KMS-11 (cell line): ENCODE results near the gene EPM2AIP1.

ENCODE experiments used
- H2AFZ ChIP-seq: fragments of 200-600 bp; sonication (generic); 2 replicates; pipeline ENCODE4 v1.6.1; 2016; ENCODE audit warnings: antibody characterized with exemption, mixed run types, low read depth
- H3K27ac ChIP-seq: fragments of 200-600 bp; sonication (generic); 2 replicates; pipeline ENCODE4 v1.6.1; 2016; ENCODE audit warnings: mild to moderate bottlenecking, mixed run types
- H3K27me3 ChIP-seq: fragments of 200-600 bp; sonication (generic); 2 replicates; pipeline ENCODE4 v1.6.1; 2017; ENCODE audit warnings: mild to moderate bottlenecking, low read depth, mixed run types, moderate library complexity; ENCODE audit not compliant: insufficient read depth
- H3K36me3 ChIP-seq: fragments of 200-600 bp; sonication (generic); 2 replicates; pipeline ENCODE4 v1.6.1; 2017; ENCODE audit warnings: mild to moderate bottlenecking, mixed run types; ENCODE audit not compliant: insufficient read depth
- H3K4me1 ChIP-seq: fragments of 200-600 bp; sonication (generic); 2 replicates; pipeline ENCODE4 v1.6.1; 2016; ENCODE audit warnings: mild to moderate bottlenecking, low read depth, mixed run types; ENCODE audit not compliant: poor library complexity, severe bottlenecking
- H3K4me2 ChIP-seq: fragments of 200-600 bp; sonication (generic); 2 replicates; pipeline ENCODE4 v1.7.0; 2016; ENCODE audit warnings: mild to moderate bottlenecking, mixed run types
- H3K4me3 ChIP-seq: fragments of 200-600 bp; sonication (generic); IDR thresholded peaks from 2 replicates; pipeline ENCODE4 v1.6.1; 2017; ENCODE audit warnings: low read depth, low read length, mixed read lengths; ENCODE audit not compliant: insufficient read depth
- H3K79me2 ChIP-seq: fragments of 200-600 bp; sonication (generic); 2 replicates; pipeline ENCODE4 v1.6.1; 2016; ENCODE audit warnings: low read depth, mixed run types; ENCODE audit not compliant: insufficient read depth
- H3K9ac ChIP-seq: fragments of 200-600 bp; sonication (generic); 2 replicates; pipeline ENCODE4 v1.6.1; 2016; ENCODE audit warnings: mild to moderate bottlenecking, mixed run types
- H4K20me1 ChIP-seq: fragments of 200-600 bp; sonication (generic); 2 replicates; pipeline ENCODE4 v1.6.1; 2016; ENCODE audit warnings: mild to moderate bottlenecking, mixed run types; ENCODE audit not compliant: insufficient read depth
- TF ChIP-seq, protein P1 (sequence below): fragments of 200-600 bp; sonication (generic); conservative IDR thresholded peaks from 2 replicates; pipeline ENCODE4 v1.6.1; 2017; ENCODE audit warnings: low read depth, mild to moderate bottlenecking, antibody characterized with exemption, low read length, moderate library complexity, mixed read lengths

EPM2AIP1 gene

DNA sequence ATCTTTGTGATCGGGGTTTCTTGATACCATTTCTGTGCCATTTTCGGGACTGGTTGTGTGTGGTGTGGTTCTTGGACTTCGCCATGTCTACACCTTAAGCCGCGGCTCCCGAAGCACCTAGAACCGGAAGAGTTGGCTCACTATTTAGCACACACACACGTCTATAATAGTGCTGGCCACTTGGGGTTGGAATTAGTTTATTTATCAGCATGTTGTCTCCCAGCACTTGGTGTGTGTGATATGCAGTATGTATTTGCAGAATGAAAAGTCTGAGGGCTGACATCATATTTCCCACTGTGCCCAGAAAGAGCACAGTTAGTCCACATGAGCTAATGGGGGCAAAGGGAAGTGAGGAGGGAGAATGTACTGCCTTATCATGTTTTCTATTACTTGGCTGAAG, 24.0 kb upstream of the EPM2AIP1 start:
- H3K36me3 ChIP-seq: no peaks in the 10 kb centered on the region; the same call in 1 of the 2 replicates
- H2AFZ ChIP-seq: no peak overlapping the region
- H3K79me2 ChIP-seq: no peaks in the 10 kb centered on the region
- H3K4me3 ChIP-seq: no peak overlapping the region
- H3K9ac ChIP-seq: no peak overlapping the region
- TF ChIP-seq, protein P1, sequence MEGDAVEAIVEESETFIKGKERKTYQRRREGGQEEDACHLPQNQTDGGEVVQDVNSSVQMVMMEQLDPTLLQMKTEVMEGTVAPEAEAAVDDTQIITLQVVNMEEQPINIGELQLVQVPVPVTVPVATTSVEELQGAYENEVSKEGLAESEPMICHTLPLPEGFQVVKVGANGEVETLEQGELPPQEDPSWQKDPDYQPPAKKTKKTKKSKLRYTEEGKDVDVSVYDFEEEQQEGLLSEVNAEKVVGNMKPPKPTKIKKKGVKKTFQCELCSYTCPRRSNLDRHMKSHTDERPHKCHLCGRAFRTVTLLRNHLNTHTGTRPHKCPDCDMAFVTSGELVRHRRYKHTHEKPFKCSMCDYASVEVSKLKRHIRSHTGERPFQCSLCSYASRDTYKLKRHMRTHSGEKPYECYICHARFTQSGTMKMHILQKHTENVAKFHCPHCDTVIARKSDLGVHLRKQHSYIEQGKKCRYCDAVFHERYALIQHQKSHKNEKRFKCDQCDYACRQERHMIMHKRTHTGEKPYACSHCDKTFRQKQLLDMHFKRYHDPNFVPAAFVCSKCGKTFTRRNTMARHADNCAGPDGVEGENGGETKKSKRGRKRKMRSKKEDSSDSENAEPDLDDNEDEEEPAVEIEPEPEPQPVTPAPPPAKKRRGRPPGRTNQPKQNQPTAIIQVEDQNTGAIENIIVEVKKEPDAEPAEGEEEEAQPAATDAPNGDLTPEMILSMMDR: no peak
- H3K4me1 ChIP-seq: no peaks in the 10 kb centered on the region
- no peak overlapping the region for H3K27ac ChIP-seq
- H4K20me1 ChIP-seq: no peaks in the 10 kb centered on the region
- no peaks in the 10 kb centered on the region for H3K27me3 ChIP-seq
- H3K4me2 ChIP-seq: no peak overlapping the region

DNA sequence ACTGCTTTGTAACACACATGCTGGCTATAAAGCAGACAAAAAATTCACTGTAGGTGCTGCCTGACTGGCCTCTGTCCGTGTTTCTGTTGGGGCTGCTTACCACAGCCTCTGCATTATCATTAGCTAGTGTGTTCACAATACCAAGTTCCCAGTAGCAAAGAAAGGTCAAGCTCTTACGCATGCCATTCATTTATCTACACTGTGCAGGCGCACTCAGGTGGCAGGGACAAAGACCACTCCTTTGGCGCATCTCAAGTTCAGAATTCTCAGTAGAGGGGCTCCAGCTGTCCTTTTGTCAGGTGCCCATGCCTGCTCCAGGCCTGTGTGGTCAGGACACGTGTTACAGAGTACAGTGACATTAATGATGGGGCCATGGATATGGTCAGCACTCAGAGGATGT, 22.7 kb upstream of the EPM2AIP1 start:
- Histone ChIP-seq H2AFZ (no peak overlapping the region), H3K79me2 (no peaks in the 10 kb centered on the region), H3K27me3 (no peaks in the 10 kb centered on the region), H3K4me2 (no peak overlapping the region), H4K20me1 (no peaks in the 10 kb centered on the region), H3K4me1 (no peaks in the 10 kb centered on the region), H3K4me3 (no peak overlapping the region), H3K36me3 (no peaks in the 10 kb centered on the region; the same call in 1 of the 2 replicates), H3K27ac (no peak overlapping the region), H3K9ac (no peak overlapping the region)
- TF ChIP-seq, protein P1: no peak

DNA sequence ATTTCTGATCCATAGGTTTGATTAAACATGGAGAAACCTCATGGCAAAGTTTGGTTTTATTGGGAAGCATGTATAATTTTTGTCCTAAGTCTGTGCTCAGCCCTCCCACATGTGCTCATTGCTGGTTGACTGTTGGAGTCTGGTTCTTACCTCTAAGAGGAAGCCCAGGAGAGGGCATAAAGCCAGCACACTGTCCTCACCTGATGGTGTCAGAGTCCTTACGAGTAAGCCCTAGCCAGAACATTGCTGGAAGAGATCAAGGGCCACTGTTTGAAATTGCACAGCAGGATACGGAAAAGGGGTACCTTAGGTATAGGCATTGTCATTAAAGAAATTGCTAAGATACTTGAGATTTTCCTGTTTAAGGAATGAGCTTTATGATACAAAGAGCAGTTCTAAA, 21.7 kb upstream of the EPM2AIP1 start:
- H3K4me1 ChIP-seq: no peaks in the 10 kb centered on the region
- H3K79me2 ChIP-seq: no peaks in the 10 kb centered on the region
- no peaks in the 10 kb centered on the region; the same call in 1 of the 2 replicates for H3K36me3 ChIP-seq
- H2AFZ ChIP-seq: no peak overlapping the region
- no peak overlapping the region for H3K27ac ChIP-seq
- no peak overlapping the region for H3K4me2 ChIP-seq
- H3K27me3 ChIP-seq: no peaks in the 10 kb centered on the region
- H4K20me1 ChIP-seq: no peaks in the 10 kb centered on the region
- no peak overlapping the region for H3K4me3 ChIP-seq
- H3K9ac ChIP-seq: no peak overlapping the region
- TF ChIP-seq, protein P1: no peak

DNA sequence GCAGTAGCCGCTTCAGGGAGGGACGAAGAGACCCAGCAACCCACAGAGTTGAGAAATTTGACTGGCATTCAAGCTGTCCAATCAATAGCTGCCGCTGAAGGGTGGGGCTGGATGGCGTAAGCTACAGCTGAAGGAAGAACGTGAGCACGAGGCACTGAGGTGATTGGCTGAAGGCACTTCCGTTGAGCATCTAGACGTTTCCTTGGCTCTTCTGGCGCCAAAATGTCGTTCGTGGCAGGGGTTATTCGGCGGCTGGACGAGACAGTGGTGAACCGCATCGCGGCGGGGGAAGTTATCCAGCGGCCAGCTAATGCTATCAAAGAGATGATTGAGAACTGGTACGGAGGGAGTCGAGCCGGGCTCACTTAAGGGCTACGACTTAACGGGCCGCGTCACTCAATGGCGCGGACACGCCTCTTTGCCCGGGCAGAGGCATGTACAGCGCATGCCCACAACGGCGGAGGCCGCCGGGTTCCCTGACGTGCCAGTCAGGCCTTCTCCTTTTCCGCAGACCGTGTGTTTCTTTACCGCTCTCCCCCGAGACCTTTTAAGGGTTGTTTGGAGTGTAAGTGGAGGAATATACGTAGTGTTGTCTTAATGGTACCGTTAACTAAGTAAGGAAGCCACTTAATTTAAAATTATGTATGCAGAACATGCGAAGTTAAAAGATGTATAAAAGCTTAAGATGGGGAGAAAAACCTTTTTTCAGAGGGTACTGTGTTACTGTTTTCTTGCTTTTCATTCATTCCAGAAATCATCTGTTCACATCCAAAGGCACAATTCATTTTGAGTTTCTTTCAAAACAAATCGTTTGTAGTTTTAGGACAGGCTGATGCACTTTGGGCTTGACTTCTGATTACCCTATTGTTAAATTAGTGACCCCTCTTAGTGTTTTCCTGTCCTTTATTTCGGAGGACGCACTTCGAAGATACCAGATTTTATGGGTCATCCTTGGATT, 674 bp upstream of the EPM2AIP1 start, which contains the start of gene MLH1:
Gene MLH1, plus strand, starts transcription at position 193 of the 958 bp plus-strand sequence. Its CDS starts 30 bp downstream, at position 223.
- TF ChIP-seq, protein P1: no peak
- Histone ChIP-seq H3K36me3 (no peaks in the 10 kb centered on the region), H2AFZ (peak within 1 kb of the TSS; percentile 49), H4K20me1 (no peaks in the 10 kb centered on the region), H3K4me2 (peak within 1 kb of the TSS; percentile 79), H3K4me1 (peaks cover 31% of the 10 kb centered on the region), H3K9ac (peak within 1 kb of the TSS; percentile 90), H3K27ac (peak within 1 kb of the TSS; percentile 93), H3K4me3 (peak within 1 kb of the TSS; percentile 28), H3K27me3 (no peaks in the 10 kb centered on the region), H3K79me2 (peaks cover 45% of the 10 kb centered on the region)
